Measurements from ENCODE around the gene PRR5L. TPM values are rescaled to one million over a fixed set of nuclear protein-coding genes. Genes with fewer than 3 reads are reported as not detected.

PRR5L gene
- total and polyA plus RNA-seq, 9 of the 15 experiments (the other 6 are each of a cell fraction or from before 2014, with no cell fraction given) = 0.11 to 0.60 (median 0.36) TPM; not detected in 2

DNA sequence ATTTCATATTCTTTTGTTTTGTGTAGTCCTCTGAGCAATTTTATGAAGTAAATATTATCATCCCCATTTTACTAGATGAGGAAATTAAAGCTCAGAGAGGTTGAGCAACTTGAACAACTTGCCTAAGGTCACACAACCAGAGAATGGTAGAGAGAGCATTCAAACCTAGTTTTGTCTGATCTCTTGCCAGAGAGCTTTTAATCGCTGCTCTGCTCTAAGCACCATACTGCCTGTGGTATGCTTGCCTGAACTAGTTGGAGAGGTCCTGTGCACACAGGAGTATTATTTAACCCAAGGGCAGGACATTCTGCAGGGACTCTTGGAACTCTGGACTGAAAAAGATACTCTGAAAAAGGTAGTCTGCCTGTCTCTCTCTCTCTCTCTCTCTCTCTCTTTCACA lies 175.5 kb downstream of the PRR5L start:
- Histone ChIP-seq H3K36me3 (ENCODE audit: control insufficient read depth, insufficient read depth, low read length) (no peaks in the 10 kb centered on the region), H4K20me1 (replicated peaks; ENCODE audit: control insufficient read depth, insufficient read depth, low read length) (no peaks in the 10 kb centered on the region), H3K27ac (ENCODE audit: extremely low read depth, low read depth, low read length) (no peak overlapping the region), H3K4me2 (ENCODE audit: insufficient read depth, low read length) (no peak overlapping the region), H3K4me3 (no peak overlapping the region), H3K4me1 (replicated peaks in 1 of 2; ENCODE audit: control insufficient read depth in 2 of 2, insufficient read depth in 2 of 2, low read length in 2 of 2) (no peaks in the 10 kb centered on the region), H3K9me1 (ENCODE audit: control insufficient read depth, insufficient read depth, low read length) (no peaks in the 10 kb centered on the region), H3K9ac (ENCODE audit: insufficient read depth in 1 of 2, low read depth in 2 of 2, low read length in 2 of 2) (no peak overlapping the region), H3K9me3 (replicated peaks; ENCODE audit: control insufficient read depth, insufficient read depth, low read depth, low read length) (no peaks in the 10 kb centered on the region), H2AFZ (ENCODE audit: low read depth, low read length) (no peak overlapping the region), H3K79me2 (ENCODE audit: control insufficient read depth, insufficient read depth, low read length) (no peaks in the 10 kb centered on the region), H3K27me3 (ENCODE audit: control insufficient read depth in 2 of 2, insufficient read depth in 2 of 2, low read length in 2 of 2) (peaks cover 2 to 5% of the 10 kb centered on the region in 2 experiments; a peak in 2 of 5 replicates)
- WGBS (ENCODE audit: insufficient coverage, low coverage, missing lambda C conversion rate) = 0% methylated on average over 1 of the region's 1 CpG
- DNase-seq (ENCODE audit: extremely low read depth in 1 of 4, low spot score in 3 of 4) (no peak), FAIRE-seq (no peak), ATAC-seq (no peak)
- CTCF ChIA-PET (ENCODE audit: low intra/inter-chr PET ratio) = no interaction called here
- no TSS peak for BruUV-seq (replicated peaks)
- intact Hi-C loops (cut with micrococcal nuclease) (no loop called here), in situ Hi-C loops (cut with MboI) (loop anchor here (5.0 kb wide), 1 partner anchor 169 kb away; no protein-coding TSS in a partner anchor)
- POLR2A ChIA-PET = interaction anchor here (0.6 kb wide), 1 partner anchor 12 kb away, joined by 3 read pairs; no protein-coding TSS in a partner anchor
- TF ChIP-seq ZNF274 (IDR thresholded peaks at IDR 0.05; ENCODE audit: borderline replicate concordance, low read depth, low read length) = no peak
- TF ChIP-seq ZFP1 (CRISPR knock-in tag; IDR thresholded peaks at IDR 0.05) = no peak
- no peak for TF ChIP-seq LARP7 (IDR thresholded peaks at IDR 0.05)
- TF ChIP-seq BRD4 (IDR thresholded peaks at IDR 0.05) = no peak
- TF ChIP-seq, protein P1, sequence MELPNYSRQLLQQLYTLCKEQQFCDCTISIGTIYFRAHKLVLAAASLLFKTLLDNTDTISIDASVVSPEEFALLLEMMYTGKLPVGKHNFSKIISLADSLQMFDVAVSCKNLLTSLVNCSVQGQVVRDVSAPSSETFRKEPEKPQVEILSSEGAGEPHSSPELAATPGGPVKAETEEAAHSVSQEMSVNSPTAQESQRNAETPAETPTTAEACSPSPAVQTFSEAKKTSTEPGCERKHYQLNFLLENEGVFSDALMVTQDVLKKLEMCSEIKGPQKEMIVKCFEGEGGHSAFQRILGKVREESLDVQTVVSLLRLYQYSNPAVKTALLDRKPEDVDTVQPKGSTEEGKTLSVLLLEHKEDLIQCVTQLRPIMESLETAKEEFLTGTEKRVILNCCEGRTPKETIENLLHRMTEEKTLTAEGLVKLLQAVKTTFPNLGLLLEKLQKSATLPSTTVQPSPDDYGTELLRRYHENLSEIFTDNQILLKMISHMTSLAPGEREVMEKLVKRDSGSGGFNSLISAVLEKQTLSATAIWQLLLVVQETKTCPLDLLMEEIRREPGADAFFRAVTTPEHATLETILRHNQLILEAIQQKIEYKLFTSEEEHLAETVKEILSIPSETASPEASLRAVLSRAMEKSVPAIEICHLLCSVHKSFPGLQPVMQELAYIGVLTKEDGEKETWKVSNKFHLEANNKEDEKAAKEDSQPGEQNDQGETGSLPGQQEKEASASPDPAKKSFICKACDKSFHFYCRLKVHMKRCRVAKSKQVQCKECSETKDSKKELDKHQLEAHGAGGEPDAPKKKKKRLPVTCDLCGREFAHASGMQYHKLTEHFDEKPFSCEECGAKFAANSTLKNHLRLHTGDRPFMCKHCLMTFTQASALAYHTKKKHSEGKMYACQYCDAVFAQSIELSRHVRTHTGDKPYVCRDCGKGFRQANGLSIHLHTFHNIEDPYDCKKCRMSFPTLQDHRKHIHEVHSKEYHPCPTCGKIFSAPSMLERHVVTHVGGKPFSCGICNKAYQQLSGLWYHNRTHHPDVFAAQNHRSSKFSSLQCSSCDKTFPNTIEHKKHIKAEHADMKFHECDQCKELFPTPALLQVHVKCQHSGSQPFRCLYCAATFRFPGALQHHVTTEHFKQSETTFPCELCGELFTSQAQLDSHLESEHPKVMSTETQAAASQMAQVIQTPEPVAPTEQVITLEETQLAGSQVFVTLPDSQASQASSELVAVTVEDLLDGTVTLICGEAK (IDR thresholded peaks at IDR 0.05) = no peak
- TF ChIP-seq, protein P1 (CRISPR knock-in tag; IDR thresholded peaks at IDR 0.05) = no peak
- no peak for TF ChIP-seq SPI1 (IDR thresholded peaks at IDR 0.05; ENCODE audit: borderline replicate concordance, low read depth, low read length)
- no peak for TF ChIP-seq HDAC2 (IDR thresholded peaks at IDR 0.05)
- TF ChIP-seq, protein P2, sequence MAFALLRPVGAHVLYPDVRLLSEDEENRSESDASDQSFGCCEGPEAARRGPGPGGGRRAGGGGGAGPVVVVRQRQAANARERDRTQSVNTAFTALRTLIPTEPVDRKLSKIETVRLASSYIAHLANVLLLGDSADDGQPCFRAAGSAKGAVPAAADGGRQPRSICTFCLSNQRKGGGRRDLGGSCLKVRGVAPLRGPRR (CRISPR knock-in tag; IDR thresholded peaks at IDR 0.05) = no peak
- TF ChIP-seq FOXJ2 (tag; IDR thresholded peaks at IDR 0.05) = no peak
- no peak for TF ChIP-seq POU5F1 (IDR thresholded peaks at IDR 0.05; ENCODE audit: borderline replicate concordance, low read depth, low read length, partially characterized antibody)
- no peak for TF ChIP-seq BMI1 (IDR thresholded peaks at IDR 0.05; ENCODE audit: low read length)
- no peak for TF ChIP-seq RUNX1 (IDR thresholded peaks at IDR 0.05; ENCODE audit: low read depth)
- TF ChIP-seq STAT5A (IDR thresholded peaks at IDR 0.05; ENCODE audit: borderline replicate concordance, low read length) = no peak
- TF ChIP-seq MAZ (CRISPR knock-in tag; conservative IDR thresholded peaks at IDR 0.05 in 1 of 2, IDR thresholded peaks at IDR 0.05 in 1 of 2) = no peak

All from K562 (cell line).